Loucy (cell line): ENCODE data around the gene ALPL.

Source experiments
- H2AFZ ChIP-seq: fragments of 200-600 bp; sonication (generic); 2 replicates; pipeline ENCODE4 v1.6.0; 2016; ENCODE audit warnings: antibody characterized with exemption, mild to moderate bottlenecking, low read length, moderate library complexity
- H3F3A ChIP-seq: fragments of 200-600 bp; 2 replicates; pipeline ENCODE4 v1.6.0; 2016; ENCODE audit warnings: antibody characterized with exemption, low read depth, mild to moderate bottlenecking
- H3K27me3 ChIP-seq: fragments of 200-600 bp; sonication (generic); 2 replicates; pipeline ENCODE4 v1.6.1; 2014; ENCODE audit warnings: low read length, mild to moderate bottlenecking; ENCODE audit not compliant: insufficient read depth, poor library complexity, severe bottlenecking
- H3K36me3 ChIP-seq: fragments of 200-600 bp; sonication (generic); 2 replicates; pipeline ENCODE4 v1.6.1; 2016; ENCODE audit warnings: low read length; ENCODE audit not compliant: insufficient read depth
- H3K4me1 ChIP-seq: fragments of 200-600 bp; sonication (generic); 2 replicates; pipeline ENCODE4 v1.5.1; 2014; ENCODE audit warnings: low read length, mild to moderate bottlenecking; ENCODE audit not compliant: insufficient read depth, poor library complexity, severe bottlenecking
- H3K4me2 ChIP-seq: fragments of 200-600 bp; sonication (generic); 2 replicates; pipeline ENCODE4 v1.6.0; 2014; ENCODE audit warnings: antibody characterized with exemption, low read length, low read depth, mild to moderate bottlenecking; ENCODE audit not compliant: poor library complexity, severe bottlenecking
- H3K4me3 ChIP-seq: fragments of 200-600 bp; sonication (generic); 2 replicates; pipeline ENCODE4 v1.5.1; 2014; ENCODE audit warnings: low read length, mild to moderate bottlenecking, mixed read lengths; ENCODE audit not compliant: poor library complexity, severe bottlenecking
- H3K79me2 ChIP-seq: fragments of 200-600 bp; sonication (generic); 2 replicates; pipeline ENCODE4 v1.6.1; 2014; ENCODE audit warnings: low read length; ENCODE audit not compliant: insufficient read depth
- H3K9ac ChIP-seq: fragments of 200-600 bp; sonication (generic); 2 replicates; pipeline ENCODE4 v1.6.0; 2014; ENCODE audit warnings: mild to moderate bottlenecking, low read depth, low read length, moderate library complexity; ENCODE audit not compliant: poor library complexity, severe bottlenecking
- H3K9me2 ChIP-seq: fragments of 200-600 bp; sonication (generic); replicated peaks from 2 replicates; pipeline ENCODE4 v1.6.1; 2016; ENCODE audit warnings: low read depth, low read length, mixed read lengths
- H3K9me3 ChIP-seq: fragments of 200-600 bp; sonication (generic); 2 replicates; pipeline ENCODE4 v1.6.1; 2014; ENCODE audit warnings: mild to moderate bottlenecking, antibody characterized with exemption, low read length, low read depth; ENCODE audit not compliant: insufficient read depth
- H4K20me1 ChIP-seq: fragments of 200-600 bp; sonication (generic); 2 replicates; pipeline ENCODE4 v1.6.0; 2014; ENCODE audit warnings: antibody characterized with exemption, low read length, mild to moderate bottlenecking; ENCODE audit not compliant: insufficient read depth, poor library complexity, severe bottlenecking
- EZH2phosphoT487 ChIP-seq: fragments of 200-600 bp; IDR thresholded peaks from 2 replicates; pipeline ENCODE4 v1.6.1; 2018; ENCODE audit warnings: antibody characterized with exemption, mild to moderate bottlenecking, moderate library complexity, borderline replicate concordance
- TF ChIP-seq, protein P1 (sequence below): fragments of 200-600 bp; sonication (generic); conservative IDR thresholded peaks from 2 replicates; pipeline ENCODE4 v1.5.1; 2014; ENCODE audit warnings: mild to moderate bottlenecking, antibody characterized with exemption, low read length

Gene ALPL

DNA sequence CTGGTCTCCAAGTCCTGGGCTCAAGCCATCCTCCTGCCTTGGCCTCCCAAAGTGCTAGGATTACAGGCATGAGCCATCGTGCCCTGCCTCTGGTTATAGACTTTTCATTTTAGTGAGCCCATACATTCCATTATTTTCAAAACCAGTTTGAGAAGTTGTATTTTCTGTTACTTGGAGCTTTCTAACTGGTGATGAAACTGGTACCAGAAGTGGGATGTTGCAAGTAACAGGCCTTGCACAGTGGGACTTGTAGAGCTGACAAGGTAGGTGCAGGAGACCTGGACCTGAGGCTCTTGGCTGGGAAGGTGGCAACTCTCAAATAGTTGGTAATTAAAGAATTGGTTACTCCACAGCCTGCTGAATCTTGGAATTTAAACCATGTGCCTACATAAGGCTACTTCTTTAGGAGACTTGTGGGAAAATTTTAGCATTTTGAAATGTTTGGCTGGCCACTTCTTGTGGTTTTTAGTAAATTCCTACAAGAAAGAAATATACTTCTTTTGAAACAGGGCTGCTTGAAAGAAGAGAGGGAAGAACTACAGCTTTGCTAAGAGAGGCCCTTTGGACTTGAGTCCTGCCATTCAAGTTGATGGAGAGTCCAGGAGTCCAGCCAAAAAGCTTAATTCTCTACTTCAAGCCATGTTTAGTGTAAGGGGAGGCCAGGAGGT, 9.8 kb upstream of the ALPL start:
- Histone ChIP-seq H4K20me1 (no peaks in the 10 kb centered on the region), H3K27me3 (no peaks in the 10 kb centered on the region), H2AFZ (no peak overlapping the region), H3K9ac (no peak overlapping the region), H3F3A (no peaks in the 10 kb centered on the region), H3K9me2 (no peaks in the 10 kb centered on the region), H3K4me1 (no peaks in the 10 kb centered on the region), H3K4me3 (no peak overlapping the region), H3K36me3 (no peaks in the 10 kb centered on the region), H3K4me2 (no peak overlapping the region), H3K79me2 (no peaks in the 10 kb centered on the region), H3K9me3 (no peaks in the 10 kb centered on the region)
- TF ChIP-seq, protein P1, sequence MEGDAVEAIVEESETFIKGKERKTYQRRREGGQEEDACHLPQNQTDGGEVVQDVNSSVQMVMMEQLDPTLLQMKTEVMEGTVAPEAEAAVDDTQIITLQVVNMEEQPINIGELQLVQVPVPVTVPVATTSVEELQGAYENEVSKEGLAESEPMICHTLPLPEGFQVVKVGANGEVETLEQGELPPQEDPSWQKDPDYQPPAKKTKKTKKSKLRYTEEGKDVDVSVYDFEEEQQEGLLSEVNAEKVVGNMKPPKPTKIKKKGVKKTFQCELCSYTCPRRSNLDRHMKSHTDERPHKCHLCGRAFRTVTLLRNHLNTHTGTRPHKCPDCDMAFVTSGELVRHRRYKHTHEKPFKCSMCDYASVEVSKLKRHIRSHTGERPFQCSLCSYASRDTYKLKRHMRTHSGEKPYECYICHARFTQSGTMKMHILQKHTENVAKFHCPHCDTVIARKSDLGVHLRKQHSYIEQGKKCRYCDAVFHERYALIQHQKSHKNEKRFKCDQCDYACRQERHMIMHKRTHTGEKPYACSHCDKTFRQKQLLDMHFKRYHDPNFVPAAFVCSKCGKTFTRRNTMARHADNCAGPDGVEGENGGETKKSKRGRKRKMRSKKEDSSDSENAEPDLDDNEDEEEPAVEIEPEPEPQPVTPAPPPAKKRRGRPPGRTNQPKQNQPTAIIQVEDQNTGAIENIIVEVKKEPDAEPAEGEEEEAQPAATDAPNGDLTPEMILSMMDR: no peak
- no peak for TF ChIP-seq EZH2phosphoT487

DNA sequence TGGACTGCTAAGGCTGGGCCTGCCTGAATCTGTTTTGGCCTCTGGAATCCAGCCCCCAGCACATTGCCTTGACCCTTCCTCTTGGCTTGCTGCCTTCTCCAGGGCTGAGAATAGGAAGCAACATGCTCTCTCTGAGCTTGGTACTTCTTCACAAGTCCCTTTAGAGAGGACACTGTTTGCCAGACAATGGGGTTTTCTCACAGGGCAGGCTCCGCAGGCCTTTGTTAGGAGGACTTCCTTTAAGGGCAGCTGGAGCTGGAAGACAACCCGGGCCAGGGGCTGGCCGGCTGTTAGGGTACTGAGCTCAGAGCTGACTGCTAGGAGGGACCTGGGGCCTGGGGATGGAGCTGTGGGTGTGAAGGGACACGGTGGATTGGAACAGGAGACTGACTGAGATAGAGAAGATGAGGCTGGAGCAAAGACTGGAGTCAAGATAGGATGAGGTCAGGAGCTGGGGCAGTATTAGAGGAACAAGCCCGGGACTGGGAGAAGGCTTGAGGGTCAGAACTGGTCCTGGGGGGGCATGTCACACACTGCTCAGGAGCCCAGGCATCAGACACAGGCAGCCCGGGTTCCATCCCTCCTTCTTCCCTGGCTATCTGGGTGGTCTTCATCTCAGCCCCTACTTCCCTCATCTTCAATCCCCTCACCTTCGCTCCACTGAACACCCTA, 5.4 kb upstream of the ALPL start:
- Histone ChIP-seq H2AFZ (no peak overlapping the region), H3K36me3 (no peaks in the 10 kb centered on the region)

DNA sequence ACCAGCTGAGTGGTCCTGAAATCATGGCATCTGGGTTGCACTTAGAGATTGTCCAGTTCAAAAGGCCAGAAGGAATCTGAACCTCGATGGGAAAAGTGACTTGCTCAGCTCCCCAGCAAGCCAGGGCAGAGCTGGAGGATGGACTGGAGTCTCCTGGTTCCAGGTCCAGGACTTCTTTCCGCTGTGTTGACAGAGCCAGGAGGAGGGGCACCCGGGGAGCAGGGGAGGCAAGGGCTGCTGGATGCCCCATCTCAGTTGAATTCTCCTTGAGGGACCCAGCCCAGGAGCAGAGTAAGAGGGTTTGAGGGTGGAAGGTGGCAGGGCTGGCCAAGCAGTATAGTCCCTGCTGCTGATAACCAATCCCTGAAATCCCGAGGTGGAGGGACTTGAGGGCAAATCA, 2.4 kb upstream of the ALPL start:
- Histone ChIP-seq H3K9me3 (no peaks in the 10 kb centered on the region), H3K4me2 (no peak overlapping the region), H3K4me1 (no peaks in the 10 kb centered on the region), H4K20me1 (no peaks in the 10 kb centered on the region), H3K27me3 (no peaks in the 10 kb centered on the region), H3F3A (no peaks in the 10 kb centered on the region), H3K36me3 (no peaks in the 10 kb centered on the region), H3K9ac (no peak overlapping the region), H3K9me2 (no peaks in the 10 kb centered on the region), H3K4me3 (no peak overlapping the region), H3K79me2 (no peaks in the 10 kb centered on the region), H2AFZ (no peak overlapping the region)
- no peak for TF ChIP-seq EZH2phosphoT487
- TF ChIP-seq, protein P1: no peak

More for the DNA sequence above, 5.4 kb upstream of the ALPL start:
- Histone ChIP-seq H3K79me2 (no peaks in the 10 kb centered on the region), H3K4me3 (no peak overlapping the region), H3F3A (no peaks in the 10 kb centered on the region), H3K9ac (no peak overlapping the region), H3K4me1 (no peaks in the 10 kb centered on the region), H4K20me1 (no peaks in the 10 kb centered on the region), H3K9me3 (no peaks in the 10 kb centered on the region), H3K9me2 (no peaks in the 10 kb centered on the region), H3K27me3 (no peaks in the 10 kb centered on the region), H3K4me2 (no peak overlapping the region)
- TF ChIP-seq, protein P1: no peak
- no peak for TF ChIP-seq EZH2phosphoT487
